Measurements from ENCODE around the gene PIAS4. TPM values are rescaled to one million over a fixed set of nuclear protein-coding genes. Genes with fewer than 3 reads are reported as not detected.

PIAS4 gene
- total and polyA plus RNA-seq, 2 of the 13 experiments (the other 11 are each of a cell fraction or from before 2014, with no cell fraction given) = 9.0 to 20.1 TPM

- Histone ChIP-seq H3K9ac (ENCODE audit: insufficient read depth, low read depth, low read length) (peak overlapping the region; percentile 55), H3K36me3 (replicated peaks in 1 of 2; ENCODE audit: control insufficient read depth in 1 of 2, insufficient read depth in 2 of 2, low read length in 2 of 2) (peaks cover 15 to 19% of the 10 kb centered on the region in 2 experiments), H3K27ac (ENCODE audit: extremely low read length, insufficient read depth, low read length) (peak overlapping the region; percentile 37), H3K79me2 (ENCODE audit: insufficient read depth, low read length) (peaks cover 24% of the 10 kb centered on the region), H3K4me3 (replicated peaks in 1 of 3; ENCODE audit: insufficient read depth in 1 of 3, low read depth in 2 of 3, low read length in 3 of 3) (peak overlapping the region; percentile 2 to 100 (median 95); a peak in 5 of 6 replicates), H3K4me2 (ENCODE audit: low read depth, low read length) (peak overlapping the region; percentile 89), H3K4me1 (ENCODE audit: insufficient read depth, low read length) (peaks cover 35% of the 10 kb centered on the region), H3K9me3 (ENCODE audit: low read length) (no peaks in the 10 kb centered on the region), H3K27me3 (ENCODE audit: control insufficient read depth in 1 of 2, insufficient read depth in 2 of 2, low read length in 2 of 2) (no peaks in the 10 kb centered on the region; a peak in 1 of 5 replicates), H4K20me1 (ENCODE audit: insufficient read depth, low read length) (peaks cover 25% of the 10 kb centered on the region), H2AFZ (ENCODE audit: low read length) (peak overlapping the region; percentile 90)
- no peak for ATAC-seq
- in situ Hi-C loops (cut with HindIII; ENCODE audit: extremely low pct_ligation_motif_present, low pct_unique_long_range_greater_than_20kb) = loop anchor here (5.0 kb wide), 1 partner anchor 215 kb away; no protein-coding TSS in a partner anchor
- WGBS (ENCODE audit: low lambda C conversion rate) = 8% methylated on average over 30 of the region's 30 CpGs
- no TSS peak for BruUV-seq (replicated peaks)
- ChIA-PET CTCF (ENCODE audit: low intra/inter-chr PET ratio, low total read pairs) (no interaction called here), POLR2A (interaction anchor here (1.0 to 2.1 kb wide), 5 partner anchors 13 to 152 kb away, joined by 3 to 14 read pairs (median 11); partner anchors contain the start of gene DAPK3)
- no peak for FAIRE-seq
- intact Hi-C loops (cut with micrococcal nuclease; ENCODE audit: unreplicated experiment) = no loop called here
- peak; percentile 74 for DNase-seq (ENCODE audit: low spot score)
- TF ChIP-seq DRAP1 (CRISPR knock-in tag; IDR thresholded peaks at IDR 0.05) = 0 out of 2 replicates have a peak, but pooled peaks have one; percentile 24
- TF ChIP-seq ELF4 (CRISPR knock-in tag; IDR thresholded peaks at IDR 0.05; ENCODE audit: borderline replicate concordance) = no peak
- no peak for TF ChIP-seq KDM1A (CRISPR knock-in tag; IDR thresholded peaks at IDR 0.05)
- TF ChIP-seq ZBTB40 (IDR thresholded peaks at IDR 0.05) = no peak
- TF ChIP-seq ZBTB40 (CRISPR knock-in tag; IDR thresholded peaks at IDR 0.05) = 0 out of 2 replicates have a peak, but pooled peaks have one; percentile 34
- TF ChIP-seq ZNF235 (CRISPR knock-in tag; IDR thresholded peaks at IDR 0.05; ENCODE audit: borderline replicate concordance) = no peak
- TF ChIP-seq, protein P1, sequence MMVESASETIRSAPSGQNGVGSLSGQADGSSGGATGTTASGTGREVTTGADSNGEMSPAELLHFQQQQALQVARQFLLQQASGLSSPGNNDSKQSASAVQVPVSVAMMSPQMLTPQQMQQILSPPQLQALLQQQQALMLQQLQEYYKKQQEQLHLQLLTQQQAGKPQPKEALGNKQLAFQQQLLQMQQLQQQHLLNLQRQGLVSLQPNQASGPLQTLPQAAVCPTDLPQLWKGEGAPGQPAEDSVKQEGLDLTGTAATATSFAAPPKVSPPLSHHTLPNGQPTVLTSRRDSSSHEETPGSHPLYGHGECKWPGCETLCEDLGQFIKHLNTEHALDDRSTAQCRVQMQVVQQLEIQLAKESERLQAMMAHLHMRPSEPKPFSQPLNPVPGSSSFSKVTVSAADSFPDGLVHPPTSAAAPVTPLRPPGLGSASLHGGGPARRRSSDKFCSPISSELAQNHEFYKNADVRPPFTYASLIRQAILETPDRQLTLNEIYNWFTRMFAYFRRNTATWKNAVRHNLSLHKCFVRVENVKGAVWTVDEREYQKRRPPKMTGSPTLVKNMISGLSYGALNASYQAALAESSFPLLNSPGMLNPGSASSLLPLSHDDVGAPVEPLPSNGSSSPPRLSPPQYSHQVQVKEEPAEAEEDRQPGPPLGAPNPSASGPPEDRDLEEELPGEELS (CRISPR knock-in tag; IDR thresholded peaks at IDR 0.05) = no peak
- no peak for TF ChIP-seq NR2F2 (IDR thresholded peaks at IDR 0.05; ENCODE audit: borderline replicate concordance, low read depth)
- no peak for TF ChIP-seq ZNF317 (CRISPR knock-in tag; IDR thresholded peaks at IDR 0.05)
- TF ChIP-seq ZNF12 (CRISPR knock-in tag; IDR thresholded peaks at IDR 0.05) = no peak
- TF ChIP-seq HOXA5 (CRISPR knock-in tag; IDR thresholded peaks at IDR 0.05) = no peak
- no peak for TF ChIP-seq TBP (CRISPR knock-in tag; IDR thresholded peaks at IDR 0.05)
Observed at GRCh38 chr19:3987619-3988371, 19.7 kb upstream of the PIAS4 start.

All from HepG2 (cell line).